BE2C (cell line): ENCODE results near the gene KRT72.

Source experiments
- DNase-seq: peaks from one replicate; pipeline ENCODE4 v3.0.0-alpha.2; 2020
- H3K27me3 ChIP-seq: fragments of 250-450 bp; sonication (Bioruptor Pico); 2 replicates; pipeline ENCODE4 v1.5.1; 2020; ENCODE audit warnings: mild to moderate bottlenecking
- H3K36me3 ChIP-seq: fragments of 250-450 bp; sonication (Bioruptor Pico); 2 replicates; pipeline ENCODE4 v1.5.1; 2020; ENCODE audit warnings: mild to moderate bottlenecking
- H3K4me1 ChIP-seq: fragments of 250-450 bp; sonication (Bioruptor Pico); 2 replicates; pipeline ENCODE4 v1.5.1; 2020
- H3K4me3 ChIP-seq: 2 replicates; pipeline ENCODE4 v1.5.1; 2011; ENCODE audit warnings: low read depth, low read length
- H3K9me3 ChIP-seq: fragments of 250-450 bp; sonication (Bioruptor Pico); 2 replicates; pipeline ENCODE4 v1.5.1; 2020
- TF ChIP-seq, protein P1 (sequence below): IDR thresholded peaks from 2 replicates; pipeline ENCODE4 v1.5.1; 2012; ENCODE audit warnings: mild to moderate bottlenecking, low read depth, low read length

KRT72 gene

DNA sequence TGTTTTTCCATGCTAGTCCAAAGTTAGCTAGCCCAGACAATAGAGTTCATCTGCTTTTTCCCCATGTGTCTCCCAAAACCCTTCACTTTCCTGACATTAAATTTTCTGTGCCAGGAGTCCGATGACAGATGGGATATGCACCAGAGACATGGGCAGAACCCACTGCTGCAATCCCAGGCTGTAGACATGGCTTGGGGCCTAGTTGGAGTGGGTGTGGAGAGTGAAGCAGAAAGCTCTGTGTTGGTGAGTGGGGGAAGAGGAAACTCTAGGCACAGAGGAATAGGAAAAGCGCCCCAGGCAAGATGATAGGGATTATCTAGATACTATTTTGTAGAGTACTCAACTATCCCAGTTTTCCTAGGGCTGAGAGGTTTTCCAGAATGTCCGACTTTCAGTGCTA is 22.8 kb downstream of the KRT72 start:
- Histone ChIP-seq H3K36me3 (no peaks in the 10 kb centered on the region), H3K4me1 (no peaks in the 10 kb centered on the region), H3K9me3 (no peaks in the 10 kb centered on the region), H3K27me3 (peaks cover 32% of the 10 kb centered on the region), H3K4me3 (no peak overlapping the region)
- TF ChIP-seq, protein P1, sequence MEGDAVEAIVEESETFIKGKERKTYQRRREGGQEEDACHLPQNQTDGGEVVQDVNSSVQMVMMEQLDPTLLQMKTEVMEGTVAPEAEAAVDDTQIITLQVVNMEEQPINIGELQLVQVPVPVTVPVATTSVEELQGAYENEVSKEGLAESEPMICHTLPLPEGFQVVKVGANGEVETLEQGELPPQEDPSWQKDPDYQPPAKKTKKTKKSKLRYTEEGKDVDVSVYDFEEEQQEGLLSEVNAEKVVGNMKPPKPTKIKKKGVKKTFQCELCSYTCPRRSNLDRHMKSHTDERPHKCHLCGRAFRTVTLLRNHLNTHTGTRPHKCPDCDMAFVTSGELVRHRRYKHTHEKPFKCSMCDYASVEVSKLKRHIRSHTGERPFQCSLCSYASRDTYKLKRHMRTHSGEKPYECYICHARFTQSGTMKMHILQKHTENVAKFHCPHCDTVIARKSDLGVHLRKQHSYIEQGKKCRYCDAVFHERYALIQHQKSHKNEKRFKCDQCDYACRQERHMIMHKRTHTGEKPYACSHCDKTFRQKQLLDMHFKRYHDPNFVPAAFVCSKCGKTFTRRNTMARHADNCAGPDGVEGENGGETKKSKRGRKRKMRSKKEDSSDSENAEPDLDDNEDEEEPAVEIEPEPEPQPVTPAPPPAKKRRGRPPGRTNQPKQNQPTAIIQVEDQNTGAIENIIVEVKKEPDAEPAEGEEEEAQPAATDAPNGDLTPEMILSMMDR, result no peak
- no peak for DNase-seq

DNA sequence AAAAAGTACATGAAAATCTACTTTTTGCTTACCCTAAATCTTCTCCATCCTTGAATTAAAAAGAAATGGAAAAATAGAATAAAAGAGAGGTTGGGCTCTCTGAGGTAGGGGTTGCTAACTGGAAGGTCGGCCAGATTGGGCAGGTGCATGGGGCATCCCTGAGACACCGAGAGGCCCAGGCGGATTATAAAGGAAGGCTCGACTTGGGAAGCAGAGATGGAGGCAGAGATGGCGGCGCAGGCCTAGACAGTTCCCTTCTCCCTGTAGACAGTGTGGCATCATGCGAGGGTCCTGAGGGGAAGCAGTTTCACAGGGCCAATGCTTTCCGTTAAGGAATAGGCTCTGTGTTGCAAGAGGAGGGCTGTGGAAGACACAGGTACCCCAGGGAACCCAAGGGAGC is 23.9 kb downstream of the KRT72 start:
- Histone ChIP-seq H3K4me1 (no peaks in the 10 kb centered on the region), H3K4me3 (no peak overlapping the region), H3K9me3 (no peaks in the 10 kb centered on the region), H3K27me3 (peaks cover 37% of the 10 kb centered on the region), H3K36me3 (no peaks in the 10 kb centered on the region)
- TF ChIP-seq, protein P1, result no peak
- no peak for DNase-seq

DNA sequence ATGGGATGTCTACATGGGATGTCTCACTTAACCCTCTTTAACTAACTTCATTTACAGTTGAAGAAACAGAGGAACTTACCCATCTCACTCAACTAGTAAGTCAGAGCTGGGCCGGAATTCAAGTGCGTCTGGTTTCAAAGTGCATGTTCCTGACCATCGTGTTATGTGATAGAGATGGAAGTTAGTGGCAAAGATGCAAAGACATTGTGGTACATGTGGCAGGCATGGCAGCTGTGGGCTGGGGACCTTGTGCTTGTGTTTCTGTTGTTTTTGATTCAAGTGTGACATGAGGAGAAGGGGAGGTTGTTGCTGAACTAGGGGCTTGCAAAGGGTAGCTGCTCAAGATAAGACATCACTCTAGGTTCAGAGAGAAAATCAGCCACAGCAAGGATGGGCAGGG is 25.3 kb downstream of the KRT72 start:
- H3K27me3 ChIP-seq, result peaks cover 51% of the 10 kb centered on the region
- DNase-seq, result no peak
- no peaks in the 10 kb centered on the region for H3K9me3 ChIP-seq
- H3K36me3 ChIP-seq, result no peaks in the 10 kb centered on the region
- H3K4me1 ChIP-seq, result no peaks in the 10 kb centered on the region
- H3K4me3 ChIP-seq, result no peak overlapping the region
- TF ChIP-seq, protein P1, result no peak

DNA sequence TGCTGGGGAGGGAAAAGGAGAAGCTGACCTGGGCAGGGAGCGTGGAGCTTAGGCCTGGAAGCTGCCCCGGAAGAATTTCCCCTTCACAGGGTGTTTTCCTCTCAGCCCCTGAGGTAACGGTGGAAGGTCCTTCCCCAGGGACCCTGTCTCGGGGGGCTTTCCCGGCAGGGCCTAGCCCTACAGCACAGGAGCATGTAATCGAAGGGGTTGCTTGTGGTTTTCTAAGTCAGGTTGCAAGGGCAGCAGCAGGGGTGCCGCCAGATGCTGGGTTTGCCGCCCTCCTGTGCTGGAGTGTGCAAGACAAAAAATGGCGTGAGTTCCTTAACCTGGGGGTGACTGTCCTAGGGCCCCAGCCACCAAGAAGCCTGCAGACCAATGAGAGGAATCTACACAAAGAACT is 26.0 kb downstream of the KRT72 start:
- H3K36me3 ChIP-seq, result no peaks in the 10 kb centered on the region
- H3K9me3 ChIP-seq, result no peaks in the 10 kb centered on the region
- H3K27me3 ChIP-seq, result peaks cover 55% of the 10 kb centered on the region
- no peak overlapping the region for H3K4me3 ChIP-seq
- DNase-seq, result no peak
- TF ChIP-seq, protein P1, result no peak
- H3K4me1 ChIP-seq, result no peaks in the 10 kb centered on the region

DNA sequence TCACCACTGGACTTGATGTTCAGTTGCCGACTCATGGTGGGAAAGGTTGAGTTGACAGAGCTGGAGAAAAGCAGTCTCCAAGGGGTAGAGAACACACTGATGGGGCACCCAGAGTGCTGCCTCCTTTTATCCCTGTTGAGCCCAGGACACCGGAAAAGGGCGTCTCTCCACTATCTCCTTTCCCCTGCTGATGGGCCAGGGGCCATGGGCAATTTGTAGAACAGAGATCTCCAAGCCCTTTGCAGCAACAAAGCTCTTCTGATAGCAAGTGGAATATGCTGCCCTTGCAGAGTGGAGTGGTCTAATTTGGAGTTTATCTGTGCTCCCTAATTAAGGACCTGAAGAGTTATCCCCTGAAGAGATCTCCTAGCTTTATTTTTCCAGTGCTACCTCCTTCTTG is 27.5 kb downstream of the KRT72 start, which contains the start of gene KRT74:
KRT74 (minus strand) TSS at position 101 of the 400 bp plus-strand sequence; CDS start at position 35, 66 bp downstream.
- no peaks in the 10 kb centered on the region for H3K4me1 ChIP-seq
- TF ChIP-seq, protein P1, result no peak
- no peak within 1 kb of the TSS for H3K4me3 ChIP-seq
- H3K36me3 ChIP-seq, result no peaks in the 10 kb centered on the region
- H3K27me3 ChIP-seq, result peaks cover 53% of the 10 kb centered on the region
- H3K9me3 ChIP-seq, result no peaks in the 10 kb centered on the region
- no peak for DNase-seq

DNA sequence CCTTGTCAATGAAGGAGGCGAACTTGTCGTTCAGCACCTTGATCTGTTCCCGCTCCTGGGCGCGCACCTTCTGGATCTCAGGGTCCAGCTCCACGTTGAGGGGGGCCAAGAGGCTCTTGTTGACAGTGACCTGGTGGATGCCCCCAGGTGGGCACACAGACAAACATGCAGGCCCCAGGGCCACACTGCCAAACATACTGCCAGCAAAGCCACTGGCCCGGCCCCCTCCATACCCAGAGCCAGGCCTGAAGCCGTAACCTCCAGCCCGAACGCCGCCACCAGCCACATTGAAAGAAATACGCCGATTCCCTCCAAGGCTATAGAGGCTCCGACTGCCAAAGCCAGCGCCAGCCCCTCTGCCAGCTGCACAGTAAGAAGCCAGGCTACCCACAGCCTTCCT is 28.0 kb downstream of the KRT72 start:
- H3K9me3 ChIP-seq, result no peaks in the 10 kb centered on the region

More for the DNA sequence above, 28.0 kb downstream of the KRT72 start:
- Histone ChIP-seq H3K36me3 (no peaks in the 10 kb centered on the region), H3K27me3 (peaks cover 52% of the 10 kb centered on the region), H3K4me3 (no peak overlapping the region), H3K4me1 (no peaks in the 10 kb centered on the region)
- TF ChIP-seq, protein P1, result no peak
- no peak for DNase-seq
